Measurements from ENCODE around the gene VEZT.
A peak's percentile ranks its signal among the peaks of the same experiment; 100 is the strongest.
"Not testable (repeated sequence)": the region's sequence is repeated elsewhere in the genome, so short reads cannot be mapped to it uniquely, and the experiment has no call there.

The VEZT gene

GRCh38 chr12:95225645-95226212, 8.1 kb downstream of the VEZT start:
- no peak for ATAC-seq
- Mint-ChIP-seq H3K9me3 (no peaks in the 10 kb centered on the region), H3K4me1 (peaks cover 36% of the 10 kb centered on the region), H3K4me3 (no peak overlapping the region), H3K36me3 (ENCODE audit: low read depth) (peaks cover 17% of the 10 kb centered on the region), H3K27me3 (no peaks in the 10 kb centered on the region), H3K27ac (no peak overlapping the region)
- no peak for DNase-seq

GRCh38 chr12:95227818-95228356, 10.3 kb downstream of the VEZT start:
- H3K4me3 Mint-ChIP-seq: no peak overlapping the region
- H3K4me1 Mint-ChIP-seq: peaks cover 34% of the 10 kb centered on the region
- no peak overlapping the region for H3K27ac Mint-ChIP-seq
- peaks cover 15% of the 10 kb centered on the region for H3K36me3 Mint-ChIP-seq (ENCODE audit: low read depth)
- no peaks in the 10 kb centered on the region for H3K27me3 Mint-ChIP-seq
- H3K9me3 Mint-ChIP-seq: no peaks in the 10 kb centered on the region
- DNase-seq (no peak), ATAC-seq (no peak)

- H3K9me3 Mint-ChIP-seq: no peaks in the 10 kb centered on the region
- ATAC-seq (no peak), DNase-seq (no peak)
- no peaks in the 10 kb centered on the region for H3K27me3 Mint-ChIP-seq
- H3K4me1 Mint-ChIP-seq: peaks cover 32% of the 10 kb centered on the region
- peaks cover 15% of the 10 kb centered on the region for H3K36me3 Mint-ChIP-seq (ENCODE audit: low read depth)
- no peak overlapping the region for H3K27ac Mint-ChIP-seq
- no peak overlapping the region for H3K4me3 Mint-ChIP-seq
These were observed 11.0 kb downstream of the VEZT start for GRCh38 chr12:95228617-95229016.

GRCh38 chr12:95229636-95230035, 12.0 kb downstream of the VEZT start:
- peaks cover 12% of the 10 kb centered on the region for H3K36me3 Mint-ChIP-seq (ENCODE audit: low read depth)
- no peak overlapping the region for H3K27ac Mint-ChIP-seq

GRCh38 chr12:95230313-95230712, 12.7 kb downstream of the VEZT start:
- Mint-ChIP-seq H3K27ac (no peak overlapping the region), H3K9me3 (no peaks in the 10 kb centered on the region), H3K36me3 (ENCODE audit: low read depth) (peaks cover 6% of the 10 kb centered on the region), H3K4me1 (peaks cover 18% of the 10 kb centered on the region), H3K27me3 (no peaks in the 10 kb centered on the region), H3K4me3 (no peak overlapping the region)
- DNase-seq (no peak), ATAC-seq (no peak)

More at GRCh38 chr12:95229636-95230035, 12.0 kb downstream of the VEZT start:
- Mint-ChIP-seq H3K27me3 (no peaks in the 10 kb centered on the region), H3K4me3 (no peak overlapping the region), H3K9me3 (no peaks in the 10 kb centered on the region), H3K4me1 (peaks cover 22% of the 10 kb centered on the region)
- ATAC-seq: no peak
- DNase-seq: no peak

GRCh38 chr12:95231190-95231589, 13.6 kb downstream of the VEZT start:
- Mint-ChIP-seq H3K4me3 (no peak overlapping the region), H3K27me3 (no peaks in the 10 kb centered on the region), H3K9me3 (no peaks in the 10 kb centered on the region), H3K27ac (no peak overlapping the region), H3K36me3 (ENCODE audit: low read depth) (peaks cover 3% of the 10 kb centered on the region), H3K4me1 (peaks cover 16% of the 10 kb centered on the region)
- DNase-seq (no peak), ATAC-seq (no peak)

- peaks cover 16% of the 10 kb centered on the region for H3K4me1 Mint-ChIP-seq
- ATAC-seq; DNase-seq; H3K27ac Mint-ChIP-seq; H3K27me3 Mint-ChIP-seq; H3K4me3 Mint-ChIP-seq; H3K36me3 Mint-ChIP-seq (ENCODE audit: low read depth); H3K9me3 Mint-ChIP-seq: not testable (repeated sequence)
These were observed 16.6 kb downstream of the VEZT start for GRCh38 chr12:95234187-95234586.

- not testable (repeated sequence) for DNase-seq; H3K4me3 Mint-ChIP-seq; H3K36me3 Mint-ChIP-seq (ENCODE audit: low read depth); H3K9me3 Mint-ChIP-seq; H3K27me3 Mint-ChIP-seq; H3K27ac Mint-ChIP-seq; ATAC-seq
- H3K4me1 Mint-ChIP-seq: peaks cover 22% of the 10 kb centered on the region
These were observed 18.0 kb downstream of the VEZT start for GRCh38 chr12:95235621-95236020.

GRCh38 chr12:95237315-95237714, 19.7 kb downstream of the VEZT start:
- ATAC-seq: no peak
- Mint-ChIP-seq H3K36me3 (ENCODE audit: low read depth) (peaks cover 13% of the 10 kb centered on the region), H3K4me3 (no peak overlapping the region), H3K9me3 (no peaks in the 10 kb centered on the region), H3K4me1 (peaks cover 18% of the 10 kb centered on the region), H3K27ac (no peak overlapping the region), H3K27me3 (no peaks in the 10 kb centered on the region)
- DNase-seq: no peak

- peaks cover 16% of the 10 kb centered on the region for H3K4me1 Mint-ChIP-seq
- peaks cover 13% of the 10 kb centered on the region for H3K36me3 Mint-ChIP-seq (ENCODE audit: low read depth)
- H3K9me3 Mint-ChIP-seq: no peaks in the 10 kb centered on the region
- DNase-seq (no peak), ATAC-seq (no peak)
- no peak overlapping the region for H3K4me3 Mint-ChIP-seq
- no peaks in the 10 kb centered on the region for H3K27me3 Mint-ChIP-seq
- no peak overlapping the region for H3K27ac Mint-ChIP-seq
These were observed 20.5 kb downstream of the VEZT start for GRCh38 chr12:95238150-95238549.

- H3K4me3 Mint-ChIP-seq: no peak overlapping the region
- H3K36me3 Mint-ChIP-seq (ENCODE audit: low read depth): peaks cover 17% of the 10 kb centered on the region
- H3K27ac Mint-ChIP-seq: peak overlapping the region; percentile 53
- H3K9me3 Mint-ChIP-seq: no peaks in the 10 kb centered on the region
- H3K4me1 Mint-ChIP-seq: peaks cover 16% of the 10 kb centered on the region
- no peaks in the 10 kb centered on the region for H3K27me3 Mint-ChIP-seq
- no peak for DNase-seq
- ATAC-seq: no peak
These were observed 21.6 kb downstream of the VEZT start for GRCh38 chr12:95239216-95239615.

GRCh38 chr12:95239835-95240234, 22.2 kb downstream of the VEZT start:
- DNase-seq: not testable (repeated sequence)
- H3K36me3 Mint-ChIP-seq (ENCODE audit: low read depth): peaks cover 19% of the 10 kb centered on the region

GRCh38 chr12:95240556-95240955, 22.9 kb downstream of the VEZT start:
- H3K27me3 Mint-ChIP-seq: no peaks in the 10 kb centered on the region
- ATAC-seq (no peak), DNase-seq (no peak)

More at GRCh38 chr12:95239835-95240234, 22.2 kb downstream of the VEZT start:
- not testable (repeated sequence) for H3K9me3 Mint-ChIP-seq, H3K4me3 Mint-ChIP-seq, H3K27me3 Mint-ChIP-seq, ATAC-seq
- Mint-ChIP-seq H3K4me1 (peaks cover 16% of the 10 kb centered on the region), H3K27ac (peak overlapping the region; percentile 35)

GRCh38 chr12:95241138-95241537, 23.5 kb downstream of the VEZT start:
- not testable (repeated sequence) for DNase-seq, ATAC-seq, H3K27me3 Mint-ChIP-seq, H3K9me3 Mint-ChIP-seq, H3K27ac Mint-ChIP-seq, H3K4me3 Mint-ChIP-seq
- Mint-ChIP-seq H3K4me1 (peaks cover 21% of the 10 kb centered on the region), H3K36me3 (ENCODE audit: low read depth) (peaks cover 23% of the 10 kb centered on the region)

More at GRCh38 chr12:95240556-95240955, 22.9 kb downstream of the VEZT start:
- no peak overlapping the region for H3K27ac Mint-ChIP-seq
- no peak overlapping the region for H3K4me3 Mint-ChIP-seq
- H3K36me3 Mint-ChIP-seq (ENCODE audit: low read depth): peaks cover 23% of the 10 kb centered on the region
- no peaks in the 10 kb centered on the region for H3K9me3 Mint-ChIP-seq
- H3K4me1 Mint-ChIP-seq: peaks cover 19% of the 10 kb centered on the region

GRCh38 chr12:95241761-95242506, 24.3 kb downstream of the VEZT start:
- no peak overlapping the region for H3K4me3 Mint-ChIP-seq
- peaks cover 27% of the 10 kb centered on the region for H3K4me1 Mint-ChIP-seq
- H3K27me3 Mint-ChIP-seq: no peaks in the 10 kb centered on the region
- H3K36me3 Mint-ChIP-seq (ENCODE audit: low read depth): peaks cover 17% of the 10 kb centered on the region
- DNase-seq (no peak), ATAC-seq (no peak)
- H3K27ac Mint-ChIP-seq: no peak overlapping the region
- no peaks in the 10 kb centered on the region for H3K9me3 Mint-ChIP-seq
